Vagina (tissue), 2 donors: ENCODE data around the gene TAF5.

Experiments used
- CTCF ChIP-seq, 3 experiments: fragments of 450-650 bp in 2 of 3; fragments of 200-600 bp in 1 of 3; sonication (generic) in 1 of 3; IDR thresholded peaks; one replicate each; pipeline ENCODE4 v1.5.1; 2017 to 2019; ENCODE audit warnings: antibody characterized with exemption in 3 of 3, mild to moderate bottlenecking in 2 of 3, moderate library complexity in 2 of 3
- POLR2A ChIP-seq, 2 donors: fragments of 450-650 bp; IDR thresholded peaks; one replicate each; pipeline ENCODE4 v1.6.1; 2017; ENCODE audit warnings: antibody characterized with exemption in 2 of 2, mild to moderate bottlenecking in 2 of 2, moderate library complexity in 2 of 2

GRCh38 chr10:103382769-103383168, 15.0 kb downstream of the TAF5 start:
- no peak for TF ChIP-seq CTCF (IDR thresholded peaks at IDR 0.05)
- TF ChIP-seq POLR2A (IDR thresholded peaks at IDR 0.05), result no peak
